GM23248 (cell line): ENCODE measurements around the gene C1orf115. TPM values are rescaled to one million over a fixed set of nuclear protein-coding genes. Genes with fewer than 3 reads are reported as not detected.
"Not testable (repeated sequence)": the region's sequence is repeated elsewhere in the genome, so short reads cannot be mapped to it uniquely, and the experiment has no call there.

Experiments
- DNase-seq: peaks from one replicate; pipeline ENCODE4 v3.0.0-alpha.2; 2015
- H2AFZ ChIP-seq: fragments of 200-600 bp; sonication (generic); 2 replicates; pipeline ENCODE4 v1.6.1; 2016; ENCODE audit warnings: antibody characterized with exemption
- H3F3A ChIP-seq: fragments of 200-600 bp; sonication (generic); 2 replicates; pipeline ENCODE4 v1.6.1; 2016; ENCODE audit warnings: mild to moderate bottlenecking, antibody characterized with exemption, mixed run types; ENCODE audit not compliant: insufficient read depth
- H3K27ac ChIP-seq: fragments of 200-600 bp; sonication (generic); 2 replicates; pipeline ENCODE4 v1.5.1; 2016; ENCODE audit warnings: mild to moderate bottlenecking
- H3K27me3 ChIP-seq: fragments of 200-600 bp; sonication (generic); replicated peaks from 2 replicates; pipeline ENCODE4 v1.6.1; 2016; ENCODE audit warnings: mild to moderate bottlenecking; ENCODE audit not compliant: insufficient read depth
- H3K36me3 ChIP-seq: fragments of 200-600 bp; sonication (generic); 2 replicates; pipeline ENCODE4 v1.6.1; 2016; ENCODE audit warnings: low read depth, mild to moderate bottlenecking
- H3K4me1 ChIP-seq: fragments of 200-600 bp; sonication (generic); 2 replicates; pipeline ENCODE4 v1.6.1; 2016; ENCODE audit warnings: mild to moderate bottlenecking; ENCODE audit not compliant: insufficient read depth
- H3K4me2 ChIP-seq: fragments of 200-600 bp; sonication (generic); one replicate; pipeline ENCODE4 v1.6.1; 2016; ENCODE audit warnings: mild to moderate bottlenecking; ENCODE audit not compliant: unreplicated experiment
- H3K4me3 ChIP-seq: fragments of 200-600 bp; sonication (generic); 2 replicates; pipeline ENCODE4 v1.5.1; 2016; ENCODE audit warnings: mild to moderate bottlenecking
- H3K79me2 ChIP-seq: fragments of 200-600 bp; sonication (generic); 2 replicates; pipeline ENCODE4 v1.6.1; 2016; ENCODE audit warnings: mild to moderate bottlenecking; ENCODE audit not compliant: insufficient read depth
- H3K9ac ChIP-seq: fragments of 200-600 bp; sonication (generic); 2 replicates; pipeline ENCODE4 v1.6.1; 2016; ENCODE audit warnings: mild to moderate bottlenecking
- H3K9me2 ChIP-seq: fragments of 200-600 bp; sonication (generic); 2 replicates; pipeline ENCODE4 v1.6.1; 2016; ENCODE audit warnings: mixed run types, mild to moderate bottlenecking, moderate library complexity; ENCODE audit not compliant: insufficient read depth
- H3K9me3 ChIP-seq: fragments of 200-600 bp; sonication (generic); one replicate; pipeline ENCODE4 v1.6.1; 2017; ENCODE audit warnings: low read depth
- H4K20me1 ChIP-seq: fragments of 200-600 bp; sonication (generic); 2 replicates; pipeline ENCODE4 v1.6.0; 2016; ENCODE audit not compliant: insufficient read depth
- EZH2 ChIP-seq: fragments of 200-600 bp; sonication (generic); IDR thresholded peaks from 2 replicates; pipeline ENCODE4 v1.6.1; 2018; ENCODE audit warnings: antibody characterized with exemption, mild to moderate bottlenecking; ENCODE audit not compliant: insufficient read depth, poor library complexity, severe bottlenecking
- EZH2phosphoT487 ChIP-seq: fragments of 200-600 bp; sonication (generic); IDR thresholded peaks from 2 replicates; pipeline ENCODE4 v1.6.1; 2018; ENCODE audit warnings: antibody characterized with exemption, moderate library complexity, mild to moderate bottlenecking, low read depth; ENCODE audit not compliant: insufficient read depth
- WGBS, 2 experiments: methylation state at CpG; one replicate each; pipeline ENCODE4 v1.1.6; 2015 to 2017; ENCODE audit warnings: low lambda C conversion rate in 2 of 2, low coverage in 1 of 2; ENCODE audit errors: missing lambda C conversion rate in 2 of 2; 5-methylcytosine and 5-hydroxymethylcytosine counted together
- in situ Hi-C: fragments of 300-500 bp; cut with MboI; formaldehyde crosslinking; loops from 2 replicates; pipeline ENCODE4 v1.15.0; 2020
- polyA plus RNA-seq: library from polyadenylated mRNA; unstranded; fragments of >200 nt; fragmentation: Nextera tagmentation; extraction: Ambion mirVana; gene quantifications from 2 replicates; pipeline ENCODE4 v1.2.1, GENCODE V29; 2016
- total RNA-seq: library from RNA; depleted of rRNA; stranded (reverse); fragments of >200 nt; shearing (Covaris generic); gene quantifications from 2 replicates; pipeline ENCODE4 v1.2.3, GENCODE V29; 2014

Gene C1orf115
- total and polyA plus RNA-seq, 2 experiments from 2014 or later, result 0.76 to 0.83 TPM

GRCh38 chr1:220708936-220709801 lies 19.0 kb downstream of the C1orf115 start:
- no peak overlapping the region for H3K9ac ChIP-seq
- H3K27ac ChIP-seq, result no peak overlapping the region
- H3K9me2 ChIP-seq, result no peaks in the 10 kb centered on the region
- WGBS, 2 experiments, result 29 to 30% methylated on average over 9 of the region's 9 CpGs
- no peaks in the 10 kb centered on the region for H4K20me1 ChIP-seq
- H3K27me3 ChIP-seq, result no peaks in the 10 kb centered on the region; the same call in 1 of the 2 replicates
- H3K79me2 ChIP-seq, result no peaks in the 10 kb centered on the region
- no peak overlapping the region for H3K4me2 ChIP-seq
- no peak for DNase-seq
- no peaks in the 10 kb centered on the region for H3K36me3 ChIP-seq
- no peaks in the 10 kb centered on the region for H3K4me1 ChIP-seq
- no peak overlapping the region for H3K4me3 ChIP-seq
- H3K9me3 ChIP-seq, result no peaks in the 10 kb centered on the region
- H3F3A ChIP-seq, result no peaks in the 10 kb centered on the region
- H2AFZ ChIP-seq, result no peak overlapping the region
- in situ Hi-C loops, result no loop called here
- TF ChIP-seq EZH2 (no peak), EZH2phosphoT487 (no peak)

- WGBS, 2 experiments, result 29 to 51% methylated on average over 3 to 4 of the region's 4 CpGs
- H3K4me3 ChIP-seq, result no peak overlapping the region
- TF ChIP-seq EZH2phosphoT487 (no peak), EZH2 (no peak)
- H2AFZ ChIP-seq, result no peak overlapping the region
- in situ Hi-C loops, result no loop called here
- no peak for DNase-seq
- H3K4me1 ChIP-seq, result no peaks in the 10 kb centered on the region
- H3K4me2 ChIP-seq, result no peak overlapping the region
- no peaks in the 10 kb centered on the region; the same call in 1 of the 2 replicates for H3K27me3 ChIP-seq
- no peak overlapping the region for H3K9ac ChIP-seq
- no peaks in the 10 kb centered on the region for H3K9me2 ChIP-seq
- no peaks in the 10 kb centered on the region for H3K36me3 ChIP-seq
- H3F3A ChIP-seq, result no peaks in the 10 kb centered on the region
- no peaks in the 10 kb centered on the region for H3K9me3 ChIP-seq
- H3K79me2 ChIP-seq, result no peaks in the 10 kb centered on the region
- no peak overlapping the region for H3K27ac ChIP-seq
- H4K20me1 ChIP-seq, result no peaks in the 10 kb centered on the region
Measured at GRCh38 chr1:220710333-220710732, 20.2 kb downstream of the C1orf115 start.

GRCh38 chr1:220711056-220711809 lies 21.1 kb downstream of the C1orf115 start:
- TF ChIP-seq EZH2phosphoT487, result no peak
- TF ChIP-seq EZH2, result no peak
- Histone ChIP-seq H3K9me3 (no peaks in the 10 kb centered on the region), H2AFZ (no peak overlapping the region), H3K36me3 (no peaks in the 10 kb centered on the region), H3K27ac (no peak overlapping the region), H3K9ac (no peak overlapping the region), H3K4me1 (no peaks in the 10 kb centered on the region), H3K4me2 (no peak overlapping the region), H3K27me3 (peaks cover 3% of the 10 kb centered on the region; the same call in 1 of the 2 replicates), H3K79me2 (no peaks in the 10 kb centered on the region), H4K20me1 (no peaks in the 10 kb centered on the region), H3K4me3 (no peak overlapping the region), H3F3A (no peaks in the 10 kb centered on the region), H3K9me2 (no peaks in the 10 kb centered on the region)
- no peak for DNase-seq
- WGBS, 2 experiments, result 65 to 74% methylated on average over 9 of the region's 9 CpGs
- in situ Hi-C loops, result no loop called here

GRCh38 chr1:220715986-220716385 lies 25.8 kb downstream of the C1orf115 start:
- H3K36me3 ChIP-seq, DNase-seq, H3K4me1 ChIP-seq, H3K4me3 ChIP-seq, H3K9ac ChIP-seq, H3K4me2 ChIP-seq, H3K9me2 ChIP-seq, H3K9me3 ChIP-seq, H2AFZ ChIP-seq, H3K27me3 ChIP-seq, H4K20me1 ChIP-seq, H3K27ac ChIP-seq, H3K79me2 ChIP-seq, H3F3A ChIP-seq, in situ Hi-C loops: not testable (repeated sequence)
- 50 to 51% methylated on average over 5 of the region's 5 CpGs for WGBS, 2 experiments
